ENCODE data around the gene YBEY. TPM values are rescaled to one million over a fixed set of nuclear protein-coding genes. Genes with fewer than 3 reads are reported as not detected.
"Not testable (repeated sequence)": the region's sequence is repeated elsewhere in the genome, so short reads cannot be mapped to it uniquely, and the experiment has no call there.

Gene YBEY
- 10 to 100 TPM; 16.4 to 17.7 TPM for total RNA-seq

- CTCF ChIA-PET = interaction anchor here (0.6 to 1.3 kb wide), 3 partner anchors 11 to 1792 kb away, joined by 3 read pairs; no protein-coding TSS in a partner anchor
- POLR2A ChIA-PET = no interaction called here
These were observed at the start of gene YBEY for GRCh38 chr21:46285761-46286647. Gene YBEY (plus strand): TSS chr21:46286342. CDS start chr21:46286914, 572 bp downstream.

GRCh38 chr21:46237474-46237873 is 48.7 kb upstream of the YBEY start:
- POLR2A ChIA-PET = no interaction called here

GRCh38 chr21:46239817-46240325 is 46.3 kb upstream of the YBEY start:
- CTCF ChIA-PET = interaction anchor here (0.8 kb wide), 1 partner anchor 12 kb away, joined by 3 read pairs; no protein-coding TSS in a partner anchor
- POLR2A ChIA-PET = no interaction called here

More at GRCh38 chr21:46237474-46237873, 48.7 kb upstream of the YBEY start:
- CTCF ChIA-PET = no interaction called here

- CTCF ChIA-PET, POLR2A ChIA-PET: not testable (repeated sequence)
These were observed 44.6 kb upstream of the YBEY start for GRCh38 chr21:46241577-46241976.

- POLR2A ChIA-PET = no interaction called here
- CTCF ChIA-PET = no interaction called here
These were observed 42.8 kb upstream of the YBEY start for GRCh38 chr21:46243325-46243724.

GRCh38 chr21:46243960-46244361 is 42.2 kb upstream of the YBEY start:
- ChIA-PET CTCF (interaction anchor here (0.9 kb wide), 1 partner anchor 29 kb away, joined by 3 read pairs; no protein-coding TSS in a partner anchor), POLR2A (no interaction called here)

GRCh38 chr21:46244602-46245001 is 41.5 kb upstream of the YBEY start:
- ChIA-PET POLR2A (no interaction called here), CTCF (interaction anchor here (0.9 kb wide), 1 partner anchor 29 kb away, joined by 3 read pairs; no protein-coding TSS in a partner anchor)

GRCh38 chr21:46245213-46245915 is 40.8 kb upstream of the YBEY start:
- POLR2A ChIA-PET = no interaction called here

GRCh38 chr21:46246345-46246744 is 39.8 kb upstream of the YBEY start:
- ChIA-PET CTCF (no interaction called here), POLR2A (no interaction called here)

More at GRCh38 chr21:46245213-46245915, 40.8 kb upstream of the YBEY start:
- CTCF ChIA-PET = no interaction called here

GRCh38 chr21:46247699-46248421 is 38.3 kb upstream of the YBEY start:
- POLR2A ChIA-PET = no interaction called here

GRCh38 chr21:46248422-46248782 is 37.7 kb upstream of the YBEY start:
- POLR2A ChIA-PET = no interaction called here
- CTCF ChIA-PET = no interaction called here

More at GRCh38 chr21:46247699-46248421, 38.3 kb upstream of the YBEY start:
- CTCF ChIA-PET = no interaction called here

- ChIA-PET CTCF (no interaction called here), POLR2A (no interaction called here)
These were observed 37.3 kb upstream of the YBEY start for GRCh38 chr21:46248827-46249226.

- CTCF ChIA-PET = interaction anchor here (1.1 kb wide), 1 partner anchor 10 kb away, joined by 3 read pairs; no protein-coding TSS in a partner anchor
- POLR2A ChIA-PET = no interaction called here
These were observed 35.9 kb upstream of the YBEY start for GRCh38 chr21:46250146-46250725.

- CTCF ChIA-PET = interaction anchor here (0.9 to 1.6 kb wide), 2 partner anchors 13 to 109 kb away, joined by 3 to 4 read pairs; no protein-coding TSS in a partner anchor
- POLR2A ChIA-PET = no interaction called here
These were observed 33.3 kb upstream of the YBEY start for GRCh38 chr21:46252840-46253239.

- POLR2A ChIA-PET = no interaction called here
These were observed 32.5 kb upstream of the YBEY start for GRCh38 chr21:46253610-46254124.

GRCh38 chr21:46254208-46254975 is 31.8 kb upstream of the YBEY start:
- ChIA-PET POLR2A (no interaction called here), CTCF (no interaction called here)

More at GRCh38 chr21:46253610-46254124, 32.5 kb upstream of the YBEY start:
- CTCF ChIA-PET = interaction anchor here (1.6 kb wide), 1 partner anchor 110 kb away, joined by 4 read pairs; no protein-coding TSS in a partner anchor

GRCh38 chr21:46255166-46255565 is 31.0 kb upstream of the YBEY start:
- CTCF ChIA-PET = interaction anchor here (0.6 kb wide), 1 partner anchor 271 kb away, joined by 3 read pairs; no protein-coding TSS in a partner anchor
- POLR2A ChIA-PET = no interaction called here

GRCh38 chr21:46255758-46256337 is 30.3 kb upstream of the YBEY start:
- ChIA-PET CTCF (interaction anchor here (0.6 kb wide), 1 partner anchor 271 kb away, joined by 3 read pairs; no protein-coding TSS in a partner anchor), POLR2A (no interaction called here)
